SU-DHL-6 (cell line): Measurements from ENCODE around the gene GAS7.

Experiments
- CTCF ChIP-seq: fragments of 200-600 bp; sonication (generic); IDR thresholded peaks from one replicate; pipeline ENCODE4 v1.5.1; 2017; ENCODE audit warnings: antibody characterized with exemption, mild to moderate bottlenecking, low read length, moderate library complexity; ENCODE audit not compliant: insufficient read depth, poor library complexity, severe bottlenecking
- EZH2phosphoT487 ChIP-seq: fragments of 200-600 bp; sonication (generic), shearing (Covaris generic); conservative IDR thresholded peaks from 2 replicates; pipeline ENCODE4 v1.6.1; 2018; ENCODE audit warnings: mild to moderate bottlenecking, antibody characterized with exemption, low read length, moderate library complexity, mixed read lengths

- TF ChIP-seq CTCF, result no peak
- no peak for TF ChIP-seq EZH2phosphoT487
Measured at GRCh38 chr17:9936095-9936494, 262.3 kb downstream of the GAS7 start.
